Fibroblast of lung (primary cell): ENCODE measurements around the gene SEPTIN14.

ENCODE experiments used
- CTCF ChIP-seq, 2 donors: IDR thresholded peaks in 1 of 2; conservative IDR thresholded peaks in 1 of 2; 1 replicate in 1 of 2; 2 replicates in 1 of 2; pipeline ENCODE4 v1.5.1; 2011 to 2012; ENCODE audit warnings: low read length in 2 of 2, control low read depth in 1 of 2, inconsistent platforms in 1 of 2, low read depth in 1 of 2, mild to moderate bottlenecking in 1 of 2
- EZH2 ChIP-seq: IDR thresholded peaks from 2 replicates; pipeline ENCODE4 v1.5.1; 2012; ENCODE audit warnings: low read length, control low read depth, mild to moderate bottlenecking; ENCODE audit errors: missing control alignments

- no peak for TF ChIP-seq CTCF (conservative IDR thresholded peaks at IDR 0.05 in 1 of 2, IDR thresholded peaks at IDR 0.05 in 1 of 2; ENCODE audit: low read depth in 1 of 2, low read length in 2 of 2)
- no peak for TF ChIP-seq EZH2
Measured at GRCh38 chr7:55887821-55888247, 25.3 kb upstream of the SEPTIN14 start.
